ENCODE data around the gene PRMT2.

PRMT2 gene

DNA sequence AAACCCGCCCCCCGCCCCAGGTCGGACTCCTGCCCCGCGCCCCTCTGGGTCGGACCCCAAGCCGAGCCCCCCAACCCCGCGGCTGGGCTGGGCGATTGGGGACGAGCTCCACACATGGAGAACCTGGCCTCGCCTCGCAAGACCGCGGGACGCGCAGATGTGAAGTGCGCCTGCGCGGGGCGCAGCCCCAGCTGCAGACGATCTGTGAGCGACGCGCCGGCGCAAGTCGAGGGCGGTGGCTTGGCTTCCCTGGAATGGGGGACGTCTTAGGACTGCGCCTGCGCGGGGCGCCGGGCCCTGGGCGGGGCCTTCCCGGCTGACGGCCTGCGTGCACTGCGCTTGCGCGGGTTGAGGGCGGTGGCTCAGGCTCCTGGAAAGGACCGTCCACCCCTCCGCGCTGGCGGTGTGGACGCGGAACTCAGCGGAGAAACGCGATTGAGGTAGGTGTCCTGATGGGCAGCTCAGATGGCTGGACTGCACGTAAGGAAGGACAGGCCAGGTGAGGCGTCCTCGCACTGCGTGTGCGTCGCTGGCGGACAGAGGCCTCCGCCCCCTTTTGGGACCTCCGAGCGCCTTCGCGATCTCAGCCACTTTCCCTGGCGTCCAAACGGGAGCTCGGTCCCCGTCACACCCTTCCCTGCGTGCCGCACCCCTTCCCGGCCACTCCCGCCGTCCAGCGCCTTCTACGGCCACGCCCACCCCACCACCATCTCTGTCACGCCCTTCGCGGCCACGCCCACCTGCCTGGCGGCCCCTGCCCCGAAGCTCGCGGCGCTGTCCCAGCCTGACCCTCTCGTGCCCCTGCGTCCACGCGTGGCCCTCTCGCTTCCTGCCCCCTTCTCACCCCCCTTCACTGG lies at the start of gene PRMT2:
PRMT2 (plus strand) TSS at position 351 of the 857 bp plus-strand sequence. CDS start 1,278 bp downstream, outside the sequence.
- peak; percentile 100 for DNase-seq

DNA sequence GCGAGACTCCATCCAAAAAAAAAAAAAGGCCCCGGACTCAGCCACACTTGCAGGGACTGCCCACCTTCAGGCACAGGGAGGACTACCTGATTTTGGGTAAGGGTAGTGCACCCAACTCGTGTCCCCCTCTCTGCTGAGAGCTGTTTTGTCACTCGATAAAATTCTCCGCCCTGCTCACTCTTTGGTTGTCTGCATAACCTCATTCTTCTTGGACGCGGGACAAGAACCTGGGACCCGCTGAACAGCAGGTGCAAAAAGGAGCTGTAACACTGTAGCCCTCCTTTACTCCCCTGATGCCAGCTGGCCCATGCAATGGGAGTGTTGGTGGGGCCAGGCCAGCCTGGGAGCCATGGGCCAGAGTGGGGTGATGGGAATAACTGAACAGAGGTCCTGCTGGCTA lies 41.2 kb upstream of the PRMT2 start:
- no peak for DNase-seq

DNA sequence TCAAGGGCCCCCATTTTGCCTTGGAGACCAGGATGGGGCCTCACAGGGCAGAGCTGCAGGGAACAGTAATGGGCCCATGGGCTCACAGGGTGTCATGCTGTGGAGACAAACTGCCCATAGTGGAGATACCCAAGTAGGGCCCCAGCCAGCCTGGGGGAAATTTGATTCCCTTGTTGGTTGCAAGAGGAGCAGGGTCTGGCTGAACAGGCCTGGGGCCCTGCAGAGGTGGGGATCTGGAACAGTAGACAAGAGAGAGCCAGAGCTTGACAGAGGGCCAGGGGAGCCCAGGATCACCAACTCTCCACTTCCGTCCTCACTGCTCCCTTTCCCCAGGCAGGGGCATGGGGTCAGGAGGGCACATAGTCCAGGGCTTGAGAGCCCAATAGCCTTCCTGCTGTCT lies 39.3 kb upstream of the PRMT2 start:
- DNase-seq = no peak

DNA sequence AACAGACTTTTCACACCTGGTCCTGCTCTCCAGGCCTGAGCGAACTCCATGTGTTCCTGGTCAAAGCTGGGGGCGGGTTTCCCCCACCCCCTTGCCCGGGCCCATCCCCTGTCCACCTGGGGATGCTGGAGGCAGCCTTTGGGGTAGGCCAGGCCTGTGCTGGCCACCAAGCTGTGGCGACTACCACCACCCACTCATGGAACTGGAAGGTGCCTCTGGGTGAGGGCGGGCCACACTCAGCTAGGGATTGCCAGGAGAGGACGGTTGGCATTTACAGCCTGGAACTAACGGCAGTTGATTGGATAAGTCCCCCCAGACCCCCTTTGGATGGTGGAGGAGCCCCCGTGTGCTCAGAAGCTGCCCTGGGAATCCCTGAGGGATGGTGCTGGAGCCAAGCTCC lies 38.4 kb upstream of the PRMT2 start:
- no peak for DNase-seq

DNA sequence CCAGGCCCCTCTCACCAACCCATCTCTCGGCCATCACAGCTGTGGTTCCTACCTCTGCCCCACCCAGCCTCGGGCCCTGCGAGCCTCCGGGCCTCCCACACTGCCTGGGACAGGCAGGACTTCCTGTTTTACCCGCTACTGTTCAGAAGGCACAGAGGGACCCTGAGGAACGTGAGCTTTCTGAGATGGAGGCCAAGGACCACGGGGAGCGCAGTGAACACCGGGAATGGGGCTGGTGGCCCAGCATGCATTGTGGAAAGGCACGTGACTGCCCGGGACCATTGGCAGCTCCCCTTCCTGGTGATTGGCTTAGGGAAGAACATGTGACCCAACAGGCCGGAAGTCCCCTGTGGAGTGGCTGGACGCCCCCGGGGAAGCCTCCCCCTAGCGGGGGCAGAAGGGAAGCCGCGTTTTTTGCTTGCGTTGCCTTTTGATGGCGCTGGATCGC lies 37.6 kb upstream of the PRMT2 start:
- no peak for DNase-seq

DNA sequence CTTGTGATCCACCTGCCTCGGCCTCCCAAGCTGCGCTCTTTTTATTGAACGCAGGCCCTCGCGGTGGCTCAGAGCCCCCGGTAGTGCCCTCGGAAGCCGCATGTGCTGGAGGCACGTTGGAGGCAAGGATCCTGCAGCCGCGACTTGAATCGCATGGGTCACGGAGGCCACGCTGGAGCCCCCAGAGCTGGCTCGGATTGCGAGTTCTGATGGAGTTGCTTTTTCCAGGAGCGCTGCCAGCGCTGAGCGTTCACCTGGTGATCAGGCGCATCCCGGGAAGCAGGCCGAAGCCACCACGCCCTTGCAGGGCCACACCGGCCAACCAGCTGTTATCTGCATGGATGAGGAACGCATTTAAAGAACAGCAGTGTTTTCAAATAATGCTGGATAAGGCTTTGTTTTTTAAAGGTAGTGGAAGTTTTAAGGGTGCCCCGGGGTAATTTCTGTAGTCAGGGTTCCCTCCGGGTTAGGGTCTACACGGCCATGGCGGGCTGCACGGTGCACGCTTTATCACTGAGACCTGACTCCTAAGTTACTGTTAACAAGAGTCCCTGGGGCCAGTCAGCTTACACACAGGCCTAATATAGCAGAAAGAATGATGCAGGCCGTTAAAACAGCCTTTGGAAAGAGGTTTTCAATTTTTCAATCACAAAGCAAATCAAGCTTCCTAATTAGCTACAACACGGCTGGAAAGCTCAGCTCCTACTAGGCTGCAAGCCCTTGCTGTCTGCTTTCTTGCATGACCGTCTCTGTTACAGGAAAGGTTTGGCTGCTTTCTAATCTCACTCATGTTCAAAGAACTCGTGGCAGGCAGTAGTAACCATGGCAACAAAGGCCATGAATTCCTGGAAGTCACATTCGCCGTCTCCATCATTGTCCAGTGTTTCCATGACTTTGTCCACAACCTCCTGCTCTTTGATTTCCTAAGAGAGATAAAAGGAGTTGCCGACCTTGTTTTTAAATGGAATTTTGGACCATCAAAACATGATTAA lies 36.6 kb upstream of the PRMT2 start:
- no peak for DNase-seq

DNA sequence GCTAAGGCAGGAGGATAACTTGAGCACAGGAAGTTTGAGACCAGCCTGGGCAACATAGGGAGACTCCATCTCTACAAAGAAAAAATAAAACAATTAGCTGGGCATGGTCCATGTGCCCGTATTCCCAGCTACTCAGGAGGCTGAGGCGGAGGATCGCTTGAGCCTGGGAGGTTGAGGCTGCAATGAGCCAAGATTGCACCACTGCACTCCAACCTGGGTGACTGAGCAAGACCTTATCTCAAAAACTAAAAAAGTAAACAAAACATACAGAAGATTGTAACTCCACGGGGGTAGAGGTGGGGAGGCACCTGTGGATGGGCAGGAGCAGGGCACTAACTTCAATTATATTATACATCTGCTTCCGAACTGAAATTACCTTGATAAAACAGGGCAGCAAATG lies 35.2 kb upstream of the PRMT2 start:
- no peak for DNase-seq

DNA sequence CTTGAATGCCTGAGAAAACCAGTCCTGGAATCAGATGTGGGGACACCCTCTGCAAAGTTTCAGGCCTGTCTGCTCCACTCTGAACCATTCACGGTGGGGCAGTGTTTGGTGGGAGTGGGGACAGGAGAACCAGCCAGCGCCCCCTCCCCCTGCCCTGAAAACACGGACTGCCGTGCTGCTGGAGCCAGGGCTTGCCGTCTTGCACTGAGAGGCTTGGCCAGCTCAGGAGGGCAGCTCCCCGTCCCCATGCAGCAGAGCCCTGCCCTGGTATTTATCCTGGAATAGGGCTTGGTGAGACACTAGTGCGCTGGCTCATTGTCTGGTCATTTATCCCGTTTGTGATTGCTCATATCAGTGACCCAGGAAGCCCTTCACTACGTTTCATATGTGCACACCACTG lies 34.5 kb upstream of the PRMT2 start:
- no peak for DNase-seq

DNA sequence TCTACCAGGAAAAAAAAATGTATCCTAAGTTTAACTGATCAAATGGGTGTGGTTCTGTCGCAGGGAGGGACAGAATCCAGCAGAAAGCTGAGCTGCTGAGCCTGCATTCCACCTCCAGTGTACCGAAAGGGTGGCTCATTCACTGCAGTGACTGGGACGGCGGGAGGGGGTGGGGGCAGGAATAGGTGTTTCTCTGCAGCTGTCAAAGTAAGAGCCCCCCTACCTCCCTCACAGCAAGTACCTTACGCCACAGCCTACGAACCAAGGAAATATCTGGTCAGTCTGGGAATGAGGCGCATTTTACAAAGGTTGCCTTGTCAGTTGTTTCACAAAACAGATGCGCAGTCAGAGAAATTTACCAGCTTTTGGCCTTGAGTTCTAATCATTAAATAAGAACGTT lies 32.2 kb upstream of the PRMT2 start:
- DNase-seq = no peak

DNA sequence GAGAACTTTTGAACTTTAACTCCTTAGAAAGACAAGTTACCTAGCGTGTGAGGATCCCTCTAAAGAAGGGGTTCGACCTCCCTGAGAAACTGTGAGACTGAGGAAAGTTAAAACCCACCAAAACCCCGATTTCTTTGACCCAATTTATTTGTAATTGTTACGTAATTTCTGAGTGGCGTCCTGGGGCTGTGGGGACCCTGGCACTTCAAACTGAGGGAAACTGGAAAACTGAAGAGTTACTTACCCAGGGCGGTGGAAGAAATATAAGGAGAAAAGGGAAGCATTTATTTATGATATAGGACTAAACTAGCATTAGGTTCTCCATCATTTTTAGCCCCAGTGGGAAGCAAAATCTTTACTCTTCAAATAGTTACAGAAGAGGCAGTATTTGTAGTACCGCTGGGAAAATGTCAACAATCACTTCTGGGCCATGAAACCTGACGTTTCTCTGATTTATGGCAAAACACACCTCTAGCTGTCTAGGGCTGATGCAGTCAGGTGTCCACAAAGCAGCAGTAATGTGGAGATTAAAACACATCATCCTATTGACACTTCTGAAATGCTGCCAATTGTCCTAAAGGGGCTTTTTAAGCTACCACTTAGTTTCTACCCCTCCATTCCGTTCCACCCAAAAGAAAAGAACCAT lies 31.0 kb upstream of the PRMT2 start:
- no peak for DNase-seq

DNA sequence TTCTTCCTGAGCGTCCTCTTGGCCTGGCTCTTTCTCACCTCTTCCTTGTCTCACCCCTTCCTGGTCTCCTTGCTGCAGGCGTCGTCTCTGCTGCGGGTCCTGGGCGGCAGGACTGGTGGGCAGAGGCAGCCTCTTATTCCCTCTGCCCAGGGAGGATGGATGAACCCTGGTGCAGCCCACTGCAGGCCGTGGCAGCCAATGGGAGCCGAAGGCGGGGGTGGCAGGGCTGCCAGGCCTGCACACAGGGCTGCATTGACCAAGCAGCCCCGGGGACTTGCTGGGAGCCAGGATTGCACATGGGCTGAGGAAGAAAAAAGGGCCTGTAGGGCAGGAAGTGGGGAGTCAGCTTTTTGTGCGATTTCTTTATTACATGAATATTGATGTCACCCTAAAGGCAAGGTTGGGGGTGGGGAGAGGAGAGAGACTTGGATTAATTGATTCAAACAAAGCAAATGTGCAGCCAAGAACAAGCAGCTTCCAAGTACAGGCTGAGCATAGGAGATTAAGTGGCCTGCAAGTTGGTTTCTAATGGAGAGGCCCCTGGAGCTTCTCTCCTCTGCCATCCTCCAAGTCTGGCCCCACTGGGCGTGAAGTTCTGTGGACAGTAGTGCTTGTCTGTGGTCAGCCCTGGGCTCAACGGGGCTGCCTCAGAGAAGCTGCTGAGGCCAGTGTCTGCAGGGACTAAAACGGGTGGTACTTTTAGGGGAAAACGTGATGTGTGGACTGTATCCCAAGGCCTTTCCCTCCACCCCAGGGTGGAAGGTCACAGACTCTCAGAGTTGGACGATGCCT lies 30.3 kb upstream of the PRMT2 start, which contains the start of gene S100B:
S100B (minus strand) TSS at position 108 of the 792 bp plus-strand sequence. CDS start 2,667 bp downstream, outside the sequence.
- DNase-seq = no peak

DNA sequence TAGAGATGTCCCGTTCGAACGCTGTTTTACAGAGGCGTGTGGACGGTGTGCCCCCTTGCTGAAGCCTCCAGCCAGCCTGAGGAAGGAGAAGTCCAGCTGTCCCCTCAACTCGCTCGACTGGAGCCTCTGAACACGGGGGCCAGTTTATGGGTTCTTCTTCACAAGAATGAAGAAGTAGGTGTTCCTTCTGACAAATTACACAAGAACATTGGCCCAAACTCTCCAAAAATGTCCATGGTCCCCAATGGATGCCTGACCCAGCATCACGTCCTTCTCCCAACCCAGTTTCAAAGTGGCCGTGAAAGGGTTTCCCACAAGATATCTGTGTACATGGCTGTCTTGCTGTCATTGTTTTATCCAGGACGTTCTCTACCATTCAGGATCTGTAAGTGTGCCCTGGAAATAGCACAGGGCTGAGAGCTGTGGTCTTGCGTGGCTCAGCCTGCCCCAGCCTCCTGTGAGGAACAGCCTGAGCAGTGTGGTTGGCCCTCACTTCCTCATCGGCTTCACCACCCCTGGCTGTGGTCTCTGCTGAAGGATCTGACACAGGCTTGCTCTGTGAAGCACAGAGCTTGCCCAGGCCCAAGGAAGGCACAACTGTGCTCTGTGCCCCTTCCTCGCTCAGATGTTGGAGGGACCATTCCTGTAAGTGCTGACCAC lies 29.6 kb upstream of the PRMT2 start:
- peak; percentile 78 for DNase-seq

DNA sequence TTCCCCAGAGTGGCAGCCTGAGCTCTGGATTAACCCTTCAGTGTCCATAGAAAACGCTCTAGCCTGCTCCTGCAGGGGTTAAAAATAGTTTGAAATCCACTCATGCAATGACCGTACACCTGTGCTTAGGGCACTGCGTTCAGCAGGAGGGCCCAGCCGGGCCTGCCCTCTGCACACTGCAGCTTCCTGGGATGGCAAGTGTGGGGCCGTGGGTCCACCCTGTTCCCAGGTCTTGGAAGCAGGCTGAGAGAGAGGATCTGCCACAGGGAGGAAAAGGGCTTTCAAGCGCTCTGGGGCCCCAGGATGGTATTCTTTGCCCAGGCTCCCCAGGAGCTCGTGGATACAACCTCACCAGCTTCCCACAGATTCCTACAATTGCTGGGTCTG lies 29.1 kb upstream of the PRMT2 start:
- no peak for DNase-seq

DNA sequence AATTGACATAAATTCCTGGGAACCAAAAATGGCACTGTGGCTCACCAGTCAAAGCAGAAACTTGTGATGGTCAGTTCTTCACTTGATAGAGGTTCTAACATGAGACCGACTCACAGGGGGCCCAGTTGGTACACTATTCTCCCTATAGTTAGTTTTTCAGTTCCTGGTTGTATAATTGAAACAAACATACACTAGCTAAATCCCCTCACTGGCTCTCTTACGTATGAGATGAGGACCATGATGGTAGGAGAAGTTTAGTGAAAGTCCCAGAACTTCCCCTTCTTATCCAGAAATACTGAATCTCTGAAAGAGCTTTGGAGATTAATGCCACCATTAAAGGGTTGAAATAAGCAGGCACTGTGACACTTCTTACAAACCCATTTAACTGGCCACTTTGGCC lies 27.8 kb upstream of the PRMT2 start:
- DNase-seq = no peak

DNA sequence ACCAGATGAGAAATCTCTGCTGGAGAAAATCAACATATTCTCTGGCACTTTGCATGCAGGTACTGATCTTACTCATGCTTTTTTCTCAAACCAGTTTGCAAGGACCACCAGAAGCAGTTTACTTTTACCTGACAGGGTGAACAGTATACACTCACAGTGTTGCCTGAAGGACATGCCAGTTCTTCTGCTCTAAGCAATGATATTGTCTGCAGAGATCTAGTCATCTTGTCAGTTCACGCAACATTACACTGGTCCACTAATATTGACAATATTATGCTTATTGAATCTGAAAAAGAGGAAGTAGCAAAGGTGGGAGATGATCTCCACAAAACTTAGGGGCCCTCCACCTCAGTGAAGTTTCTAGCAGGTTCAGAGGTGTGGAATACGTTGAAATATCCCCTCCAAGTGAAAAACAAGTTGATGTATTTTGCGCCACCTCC lies 26.8 kb upstream of the PRMT2 start:
- DNase-seq = no peak

DNA sequence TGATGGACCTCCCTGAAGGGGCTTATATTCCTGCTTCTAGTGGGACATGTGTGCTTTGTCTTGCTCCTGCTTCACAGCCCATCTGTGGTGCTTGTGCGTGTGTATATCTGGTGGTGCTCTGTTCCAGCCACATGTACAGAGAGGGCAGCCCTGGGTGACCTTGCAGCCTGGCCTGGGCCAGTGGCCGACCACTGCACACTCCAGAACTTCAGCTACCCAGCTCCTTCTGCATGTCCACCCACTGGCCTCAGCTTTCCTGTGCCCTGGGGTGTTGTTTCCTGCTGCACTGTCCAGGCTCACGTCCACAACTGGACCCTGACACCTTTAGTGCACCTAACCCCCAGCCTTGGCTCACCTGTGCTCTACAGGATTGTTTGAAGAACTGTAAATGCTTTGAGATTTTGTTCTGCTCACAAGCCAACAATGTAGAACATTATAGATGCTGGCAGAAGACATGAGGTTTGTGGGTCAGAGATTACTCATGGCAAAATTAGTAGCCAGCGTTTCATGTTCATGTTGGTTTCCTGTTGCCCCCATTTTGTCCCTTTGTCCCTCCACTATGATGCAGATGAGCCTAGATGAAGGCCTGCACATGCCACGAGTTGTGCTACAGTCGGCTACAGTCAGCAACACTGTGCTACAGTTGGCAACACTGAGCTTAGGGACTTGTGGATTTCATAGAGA lies 25.3 kb upstream of the PRMT2 start:
- DNase-seq = no peak

DNA sequence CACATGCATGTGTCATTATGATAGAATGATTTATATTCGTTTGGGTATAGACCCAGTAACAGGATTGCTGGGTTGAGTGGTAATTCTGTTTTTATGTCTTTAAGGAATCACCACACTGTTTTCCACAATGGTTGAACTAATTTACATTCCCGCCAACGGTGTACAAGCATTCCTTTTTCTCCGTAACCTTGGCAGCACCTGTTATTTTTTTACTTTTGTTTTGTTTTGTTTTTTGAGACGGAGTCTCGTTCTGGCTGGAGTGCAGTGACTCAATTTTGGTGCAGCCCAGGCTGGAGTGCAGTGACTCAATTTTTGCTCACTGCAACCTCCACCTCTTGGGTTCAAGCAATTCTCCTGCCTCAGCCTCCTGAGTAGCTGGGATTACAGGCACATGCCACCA lies 22.1 kb upstream of the PRMT2 start:
- no peak for DNase-seq

DNA sequence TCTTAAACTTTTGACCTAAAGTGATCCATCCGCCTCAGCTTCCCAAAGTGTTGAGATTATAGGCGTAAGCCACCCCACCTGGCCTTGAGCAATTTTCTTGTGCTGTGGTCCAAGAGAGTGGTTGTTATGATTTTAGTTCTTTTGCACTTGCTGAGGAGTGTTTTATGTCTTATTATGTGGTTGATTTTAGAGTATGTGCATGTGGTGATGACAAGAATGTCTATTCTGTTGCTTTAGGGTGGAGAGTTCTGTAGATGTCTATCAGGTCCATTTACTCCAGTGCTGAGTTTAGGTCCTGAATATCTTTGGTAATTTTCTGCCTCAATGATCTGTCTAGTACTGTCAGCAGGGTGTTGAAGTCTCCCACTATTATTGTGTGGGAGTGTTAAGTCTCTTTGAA lies 19.4 kb upstream of the PRMT2 start:
- no peak for DNase-seq

DNA sequence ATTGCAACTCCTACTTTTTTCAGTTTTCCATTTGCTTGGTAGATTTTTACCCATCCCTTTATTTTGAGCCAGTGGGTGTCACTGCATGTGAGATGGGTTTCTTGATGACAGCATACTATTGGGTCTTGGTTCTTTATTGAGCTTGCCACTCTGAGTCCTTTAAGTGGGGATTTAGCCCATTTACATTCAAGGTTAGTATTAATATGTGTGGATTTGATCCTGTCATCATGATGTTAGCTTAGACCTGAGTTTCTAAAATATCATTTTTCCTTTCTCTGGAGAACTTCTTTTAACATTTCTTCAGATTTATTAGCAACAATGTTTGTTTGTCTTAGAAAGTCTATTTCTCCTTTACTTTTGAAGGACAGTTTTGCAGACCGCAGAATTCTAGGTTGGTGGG lies 18.8 kb upstream of the PRMT2 start:
- DNase-seq = no peak

DNA sequence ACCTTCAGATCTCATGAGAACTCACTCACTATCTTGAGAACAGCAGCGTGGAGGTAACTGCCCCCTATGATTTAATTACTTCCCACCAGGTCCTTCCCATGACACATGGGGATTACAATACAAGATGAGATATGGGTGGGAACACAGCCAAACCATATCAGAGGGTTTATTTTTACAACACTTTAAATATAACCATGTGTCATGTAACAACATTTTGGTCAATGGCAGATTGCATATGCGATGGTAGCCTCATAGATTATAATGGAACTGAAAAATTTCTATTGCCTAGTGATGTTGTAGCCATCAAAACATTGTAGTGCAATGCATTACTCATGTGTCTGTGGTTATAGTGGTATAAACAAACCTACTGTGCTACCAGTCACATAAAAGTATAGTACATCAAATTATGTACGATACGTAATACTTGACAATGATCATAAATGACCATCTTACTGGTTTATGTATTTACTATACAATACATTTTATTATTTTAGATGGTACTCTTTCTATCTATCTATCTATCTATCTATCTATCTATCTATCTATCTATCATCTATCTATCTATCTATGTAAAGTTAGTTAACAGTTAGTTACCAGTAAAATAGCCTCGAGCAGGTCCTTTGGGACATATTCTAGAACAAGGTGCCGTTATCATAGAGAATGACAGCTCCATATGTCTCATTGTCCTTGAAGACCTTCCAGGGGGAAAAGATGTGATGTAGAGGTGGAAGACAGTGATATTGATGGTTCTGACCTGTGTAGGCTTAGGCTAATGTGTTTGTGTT lies 18.0 kb upstream of the PRMT2 start:
- DNase-seq = no peak

Measured in activated CD8-positive, alpha-beta memory T cell treated with anti-CD3 and anti-CD28 coated beads for 24 hours (primary cell).